HG02763 (cell line): ENCODE measurements around the gene CCDC175.

Experiments used
- ATAC-seq: cut with Tn5 transposase; IDR thresholded peaks from one replicate; pipeline ENCODE4 v1.9.1; 2021; ENCODE audit warnings: mild to moderate bottlenecking, moderate library complexity; ENCODE audit not compliant: unreplicated experiment

The CCDC175 gene

GRCh38 chr14:59576332-59577294 is at the start of gene CCDC175:
Gene CCDC175 (minus strand): TSS chr14:59576812. CDS start chr14:59576775, 37 bp downstream.
- ATAC-seq: peak; percentile 93

DNA sequence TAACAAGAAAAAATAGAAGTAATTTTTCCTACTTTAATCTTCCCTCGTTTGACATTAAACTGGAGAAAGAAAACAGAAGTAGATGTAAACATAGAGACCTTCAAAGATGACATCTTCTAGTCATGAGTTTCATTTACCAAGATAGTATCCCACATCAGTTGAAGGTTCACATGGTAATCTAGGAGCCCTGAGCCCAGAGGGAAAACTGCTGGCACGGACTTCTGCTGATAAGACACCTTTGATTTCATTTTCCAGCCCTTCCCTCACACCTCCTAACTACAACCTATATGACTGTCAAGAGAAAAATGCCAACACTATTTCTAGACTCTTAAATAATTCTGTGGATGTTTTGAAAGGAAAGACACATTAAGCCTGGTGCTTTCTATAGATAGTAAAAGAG is 46.0 kb upstream of the CCDC175 start:
- ATAC-seq: no peak

GRCh38 chr14:59619061-59619460 is 42.4 kb upstream of the CCDC175 start:
- no peak for ATAC-seq

GRCh38 chr14:59601056-59601455 is 24.4 kb upstream of the CCDC175 start:
- no peak for ATAC-seq

DNA sequence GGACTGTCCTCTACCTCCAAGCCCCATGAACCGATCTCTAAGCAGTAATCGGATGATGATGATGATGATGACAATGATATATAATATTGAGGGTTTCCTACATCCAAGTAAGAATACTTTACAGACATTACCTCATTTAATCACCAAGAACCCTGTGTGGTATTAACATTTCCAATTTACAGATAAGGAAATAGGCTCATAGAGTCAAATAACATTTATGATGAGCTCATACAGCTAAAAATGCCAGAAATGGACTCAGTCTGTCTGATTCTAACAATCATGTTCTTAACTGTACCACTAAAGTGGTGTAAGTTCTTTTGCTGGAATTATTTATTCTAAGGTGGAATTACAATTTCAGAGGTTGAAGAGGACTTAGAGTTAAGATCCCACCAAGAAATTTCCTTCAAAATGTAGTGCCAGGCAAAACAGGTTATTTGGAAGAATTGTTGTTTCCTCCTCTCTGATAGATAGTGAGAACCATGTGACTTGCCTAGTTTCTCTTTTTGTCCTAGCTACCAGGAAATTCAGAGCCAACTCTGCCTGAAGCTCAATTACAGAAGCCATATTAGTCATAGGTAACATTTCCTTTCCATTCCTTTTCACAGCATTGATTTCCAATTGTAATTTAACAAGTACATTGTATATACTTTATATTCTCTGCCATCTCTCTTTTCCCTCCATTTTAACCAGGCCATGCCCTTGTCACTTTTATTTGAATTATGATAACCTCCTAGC is 23.8 kb upstream of the CCDC175 start:
- no peak for ATAC-seq

DNA sequence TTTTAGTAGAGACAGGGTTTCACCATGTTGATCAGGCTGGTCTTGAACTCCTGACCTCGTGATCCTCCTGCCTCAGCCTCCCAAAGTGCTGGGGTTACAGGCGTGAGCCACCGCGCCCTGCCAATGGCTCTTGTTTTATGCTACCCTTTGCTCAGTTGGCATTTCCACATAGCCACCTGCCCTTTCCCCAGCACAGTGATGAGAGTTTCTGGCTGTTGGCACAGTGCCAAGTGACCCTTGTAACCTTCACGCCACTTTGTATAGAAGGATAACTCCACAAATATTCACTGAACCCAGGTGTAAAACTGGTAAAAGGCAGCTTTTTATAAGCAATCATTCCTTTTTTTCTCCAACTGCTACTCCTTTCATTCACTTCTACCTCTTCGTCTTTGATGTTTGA is 18.5 kb upstream of the CCDC175 start:
- ATAC-seq: no peak

DNA sequence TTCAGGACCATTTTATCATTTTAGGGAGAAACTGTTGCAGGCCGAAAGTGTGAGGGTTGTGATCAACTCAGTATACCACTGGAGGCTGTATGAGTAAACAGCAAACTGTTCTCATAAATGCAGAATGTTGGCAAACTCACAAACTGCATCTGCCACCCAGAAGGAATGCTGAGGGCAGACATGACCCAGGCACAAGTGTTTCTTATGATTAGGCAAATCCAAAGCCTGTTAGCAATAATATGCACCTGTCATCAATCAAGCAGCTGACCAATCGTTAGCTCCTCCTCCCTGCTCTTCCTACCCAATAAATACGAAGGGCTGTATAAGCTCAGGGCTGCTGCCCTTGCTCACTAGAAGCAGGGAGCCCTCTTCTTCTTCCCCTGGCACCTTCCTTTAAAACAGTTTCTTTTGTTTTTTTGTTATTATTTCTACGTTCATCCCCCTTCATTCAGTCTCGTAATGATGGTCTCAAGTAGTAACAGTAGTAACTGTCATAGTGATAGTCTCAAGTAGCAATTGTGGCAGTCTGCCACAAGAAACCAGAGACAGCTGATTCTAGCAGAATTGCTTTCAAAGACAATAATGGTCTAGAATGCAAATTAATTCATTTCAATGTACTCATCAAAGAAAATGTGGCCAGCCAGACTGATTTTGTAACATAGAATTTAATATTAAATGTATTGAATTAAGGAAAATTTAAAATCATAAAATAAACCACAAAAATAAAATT is 15.2 kb upstream of the CCDC175 start:
- ATAC-seq: no peak

DNA sequence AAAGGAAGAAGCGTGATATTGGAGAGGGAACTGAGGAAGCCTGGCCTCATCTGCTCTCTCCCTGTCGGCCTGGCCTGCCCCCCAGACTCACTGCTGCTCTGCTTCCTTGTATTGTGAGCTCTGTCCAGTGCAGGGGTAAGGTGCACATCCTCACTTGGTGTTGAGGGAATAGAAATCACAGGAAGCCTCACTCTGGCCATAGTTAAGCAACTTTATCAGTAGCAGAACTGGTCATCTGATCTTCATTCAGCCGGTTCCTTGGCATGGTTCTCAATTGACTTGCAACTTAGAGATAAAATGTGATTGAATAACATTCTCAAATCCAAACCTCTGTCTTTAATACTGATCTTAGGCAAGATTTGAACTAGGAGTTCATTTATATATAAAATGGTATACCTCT is 11.5 kb upstream of the CCDC175 start:
- no peak for ATAC-seq

DNA sequence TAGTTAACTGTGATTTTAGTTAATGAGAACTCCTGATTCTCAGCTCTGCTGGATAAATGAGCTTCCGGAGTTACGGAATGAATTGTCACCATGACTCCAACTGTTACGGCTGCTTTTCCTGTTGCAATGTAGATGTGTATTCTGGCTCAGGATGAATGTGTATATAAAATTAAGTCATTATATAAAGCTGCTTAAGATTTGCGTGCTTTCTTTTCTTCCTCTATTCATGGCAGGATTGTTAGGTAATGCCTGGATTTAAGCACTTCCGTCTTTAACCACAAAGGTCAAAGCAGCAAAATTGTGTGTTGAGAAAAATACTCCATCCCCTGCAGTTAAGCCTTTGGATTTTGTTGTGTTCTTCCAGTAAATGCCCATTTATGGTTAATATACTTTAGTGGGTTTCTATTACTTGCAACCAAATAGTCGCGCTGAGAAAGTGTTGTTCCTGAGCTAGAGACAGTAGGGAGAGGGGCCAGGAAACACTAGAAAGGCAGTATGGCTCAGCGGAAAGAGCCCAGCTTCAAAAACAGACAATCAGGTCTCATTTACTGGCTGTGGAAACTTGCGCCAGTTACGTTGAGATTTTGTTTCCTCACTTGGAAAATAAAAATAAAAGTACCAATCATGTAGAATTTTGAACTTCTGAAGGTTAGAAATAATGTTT is 9.4 kb upstream of the CCDC175 start:
- ATAC-seq: no peak

GRCh38 chr14:59583755-59584154 is 7.1 kb upstream of the CCDC175 start:
- no peak for ATAC-seq

GRCh38 chr14:59582845-59583509 is 6.4 kb upstream of the CCDC175 start:
- no peak for ATAC-seq

DNA sequence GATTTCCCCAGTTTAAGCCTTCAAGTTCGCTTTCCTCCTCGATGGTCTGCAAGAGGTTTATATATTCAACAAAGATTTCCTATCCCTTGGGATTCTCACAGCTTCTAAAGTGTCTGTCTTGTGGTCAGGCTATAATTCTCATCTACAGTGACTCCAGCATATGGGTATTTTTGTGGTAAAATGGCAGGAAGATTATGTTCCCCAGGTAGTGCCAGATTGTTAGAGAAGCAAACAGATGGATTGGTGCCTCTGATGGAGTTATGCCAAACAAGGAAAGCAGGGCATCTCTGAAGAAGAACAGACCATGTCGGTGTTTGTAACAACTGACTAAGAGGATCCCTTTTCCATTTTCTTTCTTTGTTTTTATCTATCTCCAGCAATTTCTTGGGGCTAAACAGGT is 5.5 kb upstream of the CCDC175 start:
- no peak for ATAC-seq

DNA sequence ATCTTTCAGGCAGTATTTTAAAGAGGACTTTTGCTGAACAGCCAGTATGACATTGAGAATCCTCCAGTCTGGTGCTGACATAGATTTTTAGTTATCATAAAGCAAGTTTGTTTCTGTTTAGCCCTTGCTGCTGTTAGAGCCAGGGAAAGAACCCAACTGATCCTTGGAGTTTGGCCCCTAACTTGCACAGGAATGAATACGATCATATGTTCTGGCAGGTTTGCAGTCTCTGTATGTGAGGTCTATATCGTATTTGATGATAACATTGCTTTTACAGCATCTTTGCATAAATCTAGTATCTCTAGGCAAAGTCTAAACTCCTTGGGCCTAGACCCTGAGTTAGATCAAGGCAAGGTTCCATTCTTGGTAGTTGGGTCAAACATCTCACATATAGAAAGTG is 4.3 kb upstream of the CCDC175 start:
- ATAC-seq: no peak

DNA sequence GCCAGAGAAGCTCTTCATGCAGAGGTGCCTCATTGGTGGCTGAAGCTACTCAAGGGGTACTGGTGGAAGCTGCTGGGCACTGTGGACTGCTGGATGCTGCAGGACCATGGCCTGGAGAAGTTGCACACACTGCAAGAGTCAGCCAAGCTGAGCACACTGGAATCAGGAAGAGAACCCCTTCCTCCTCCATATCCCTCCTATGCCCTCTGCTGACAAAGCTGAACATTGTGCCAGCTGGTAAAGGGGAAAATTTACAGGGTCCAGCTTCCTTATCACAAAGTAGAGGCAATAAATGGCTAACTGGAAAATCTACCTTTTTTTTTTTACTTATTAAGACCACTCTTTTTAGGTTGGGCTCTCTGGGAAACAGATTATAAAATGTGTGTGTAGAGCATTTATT is 6.5 kb downstream of the CCDC175 start:
- no peak for ATAC-seq

GRCh38 chr14:59566725-59567124 is 9.9 kb downstream of the CCDC175 start:
- ATAC-seq: no peak

GRCh38 chr14:59566296-59566695 is 10.3 kb downstream of the CCDC175 start:
- no peak for ATAC-seq

DNA sequence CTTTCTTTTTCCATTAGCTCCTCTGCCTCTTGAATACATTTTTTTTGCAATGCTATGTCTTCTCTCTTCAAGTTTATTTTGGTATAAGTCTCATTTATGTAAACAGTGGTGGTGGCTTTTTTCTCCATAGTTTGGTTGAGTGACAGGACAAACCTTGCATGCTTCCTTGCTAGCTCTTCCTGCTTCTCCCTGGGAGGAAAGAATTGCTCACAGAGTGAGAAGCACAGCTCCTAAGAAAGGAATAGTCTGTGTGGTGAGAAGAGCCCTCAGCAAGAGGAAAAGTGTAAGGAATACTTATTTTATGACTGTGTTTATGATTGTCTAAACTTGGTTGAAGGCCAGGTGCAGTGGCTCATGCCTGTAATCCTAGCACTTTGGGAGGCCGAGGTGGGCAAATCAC is 11.5 kb downstream of the CCDC175 start:
- ATAC-seq: no peak

DNA sequence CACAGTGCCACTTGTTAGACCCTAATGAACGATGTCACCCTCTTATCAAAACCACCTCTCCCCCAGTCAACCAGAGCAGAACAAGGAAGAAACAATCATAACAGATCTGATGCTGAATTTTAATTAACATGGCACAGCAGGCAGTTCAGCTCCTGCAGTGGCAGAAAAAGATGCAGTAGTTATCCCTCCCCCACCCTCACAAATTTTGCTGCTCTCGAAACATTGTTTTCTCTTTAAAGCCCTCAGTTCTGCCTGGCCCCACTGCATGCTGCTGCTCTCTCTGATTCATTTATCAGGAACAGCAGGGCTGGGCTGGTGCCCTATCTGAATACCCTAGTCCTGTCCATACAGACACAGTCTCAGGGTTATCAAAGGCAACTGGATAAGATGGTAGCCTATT is 12.2 kb downstream of the CCDC175 start:
- no peak for ATAC-seq

- ATAC-seq: no peak
Observed at GRCh38 chr14:59547310-59547709, 29.3 kb downstream of the CCDC175 start.

DNA sequence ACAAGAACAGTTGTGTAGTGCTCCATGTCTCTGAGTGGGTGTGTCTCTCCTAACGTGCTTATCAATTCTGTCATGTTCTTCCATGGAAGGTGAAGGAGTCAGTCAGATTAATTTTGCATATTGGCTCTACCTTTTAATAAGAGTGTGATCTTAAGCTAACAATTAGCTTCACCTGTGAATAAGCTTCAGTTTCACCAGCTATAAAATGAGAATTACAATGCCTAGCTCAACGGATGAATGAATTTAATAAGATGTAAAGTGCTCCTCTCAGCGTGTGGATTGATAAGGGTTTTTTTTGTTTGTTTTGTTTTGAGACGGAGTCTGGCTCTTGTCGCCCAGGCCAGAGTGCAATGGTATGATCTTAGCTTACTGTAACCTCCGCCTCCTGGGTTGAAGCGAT is 32.7 kb downstream of the CCDC175 start:
- no peak for ATAC-seq
